ENCODE measurements around the gene CACNA1I. TPM values are rescaled to one million over a fixed set of nuclear protein-coding genes. Genes with fewer than 3 reads are reported as not detected.
"Not testable (repeated sequence)": the region's sequence is repeated elsewhere in the genome, so short reads cannot be mapped to it uniquely, and the experiment has no call there.

The CACNA1I gene
- total RNA-seq, 1 donor = not detected

DNA sequence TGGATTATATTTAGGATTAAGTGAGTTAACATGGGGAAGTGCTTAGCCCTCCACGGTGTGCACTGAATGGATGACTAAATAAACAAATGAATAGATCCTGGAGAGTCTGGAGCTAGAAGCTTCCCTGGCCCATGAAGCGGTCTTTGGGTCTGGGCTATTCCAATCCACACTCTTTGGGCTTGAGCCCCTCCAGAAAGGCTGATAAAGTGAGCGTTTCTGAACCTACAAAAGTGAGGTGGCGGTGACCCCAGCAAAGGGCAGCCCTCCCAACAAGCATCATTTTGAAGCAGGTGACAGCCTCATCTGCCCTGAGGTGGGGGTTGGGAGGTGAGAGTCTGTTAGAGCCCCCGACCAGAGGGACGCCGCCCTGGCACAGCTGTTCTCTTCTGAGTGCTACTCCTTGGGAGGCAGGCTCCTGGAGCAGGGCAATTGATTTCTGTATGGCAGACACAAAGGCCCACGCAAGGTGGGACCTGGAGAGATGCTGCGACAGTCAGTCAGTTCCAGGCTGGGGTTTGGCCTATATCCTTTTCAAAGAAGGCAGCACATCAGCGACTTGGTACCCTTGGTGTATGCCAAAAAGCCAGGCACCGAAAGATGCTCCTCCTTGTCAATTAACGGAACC lies 157.8 kb downstream of the CACNA1I start:
- no peak for DNase-seq (ENCODE audit: low read depth)
- TF ChIP-seq, protein P1, sequence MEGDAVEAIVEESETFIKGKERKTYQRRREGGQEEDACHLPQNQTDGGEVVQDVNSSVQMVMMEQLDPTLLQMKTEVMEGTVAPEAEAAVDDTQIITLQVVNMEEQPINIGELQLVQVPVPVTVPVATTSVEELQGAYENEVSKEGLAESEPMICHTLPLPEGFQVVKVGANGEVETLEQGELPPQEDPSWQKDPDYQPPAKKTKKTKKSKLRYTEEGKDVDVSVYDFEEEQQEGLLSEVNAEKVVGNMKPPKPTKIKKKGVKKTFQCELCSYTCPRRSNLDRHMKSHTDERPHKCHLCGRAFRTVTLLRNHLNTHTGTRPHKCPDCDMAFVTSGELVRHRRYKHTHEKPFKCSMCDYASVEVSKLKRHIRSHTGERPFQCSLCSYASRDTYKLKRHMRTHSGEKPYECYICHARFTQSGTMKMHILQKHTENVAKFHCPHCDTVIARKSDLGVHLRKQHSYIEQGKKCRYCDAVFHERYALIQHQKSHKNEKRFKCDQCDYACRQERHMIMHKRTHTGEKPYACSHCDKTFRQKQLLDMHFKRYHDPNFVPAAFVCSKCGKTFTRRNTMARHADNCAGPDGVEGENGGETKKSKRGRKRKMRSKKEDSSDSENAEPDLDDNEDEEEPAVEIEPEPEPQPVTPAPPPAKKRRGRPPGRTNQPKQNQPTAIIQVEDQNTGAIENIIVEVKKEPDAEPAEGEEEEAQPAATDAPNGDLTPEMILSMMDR (IDR thresholded peaks at IDR 0.05; ENCODE audit: insufficient read depth, low read depth, low read length) = no peak
- H3K4me3 ChIP-seq (ENCODE audit: low read depth, low read length) = no peak overlapping the region

DNA sequence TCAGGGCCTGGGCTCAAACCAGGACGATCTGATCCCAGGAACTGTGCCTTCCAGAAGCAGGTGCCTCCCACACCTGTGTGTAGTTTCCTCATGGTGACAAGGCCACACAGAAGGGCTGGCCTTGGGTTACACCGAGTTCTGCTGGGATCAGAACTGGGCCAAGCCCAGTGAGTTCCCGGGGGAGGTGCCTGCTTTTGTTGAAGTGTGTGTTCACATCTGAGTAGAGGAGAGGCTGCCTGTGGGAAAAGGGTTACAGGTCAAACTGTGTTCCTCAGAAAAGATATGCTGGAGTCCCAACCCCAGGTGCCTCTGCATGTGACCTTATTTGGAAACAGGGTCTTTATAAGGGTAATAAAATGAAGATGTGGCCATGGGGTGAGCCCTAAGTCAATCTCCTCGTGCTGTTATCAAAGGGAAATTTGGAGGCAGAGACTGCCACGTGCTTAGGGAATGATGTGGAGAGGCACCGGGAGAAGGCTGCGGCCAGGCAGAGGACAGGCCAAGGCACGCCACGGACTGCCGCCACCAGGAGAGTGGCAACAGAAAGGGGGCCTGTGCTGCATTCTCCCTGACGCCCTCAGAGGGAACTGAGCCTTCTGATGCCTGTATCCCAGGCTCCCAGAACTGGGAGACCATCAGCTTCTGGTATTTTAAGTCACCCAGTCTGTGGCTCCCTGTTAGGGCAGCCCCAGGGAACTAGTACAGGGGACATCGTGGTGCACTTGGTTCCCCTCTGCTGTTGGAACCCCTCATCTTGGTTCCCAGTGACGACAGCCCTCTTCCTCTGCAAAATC lies 158.8 kb downstream of the CACNA1I start:
- no peak for DNase-seq (ENCODE audit: low read depth)
- H3K4me3 ChIP-seq (ENCODE audit: low read depth, low read length) = no peak overlapping the region
- TF ChIP-seq, protein P1 (IDR thresholded peaks at IDR 0.05; ENCODE audit: insufficient read depth, low read depth, low read length) = no peak

DNA sequence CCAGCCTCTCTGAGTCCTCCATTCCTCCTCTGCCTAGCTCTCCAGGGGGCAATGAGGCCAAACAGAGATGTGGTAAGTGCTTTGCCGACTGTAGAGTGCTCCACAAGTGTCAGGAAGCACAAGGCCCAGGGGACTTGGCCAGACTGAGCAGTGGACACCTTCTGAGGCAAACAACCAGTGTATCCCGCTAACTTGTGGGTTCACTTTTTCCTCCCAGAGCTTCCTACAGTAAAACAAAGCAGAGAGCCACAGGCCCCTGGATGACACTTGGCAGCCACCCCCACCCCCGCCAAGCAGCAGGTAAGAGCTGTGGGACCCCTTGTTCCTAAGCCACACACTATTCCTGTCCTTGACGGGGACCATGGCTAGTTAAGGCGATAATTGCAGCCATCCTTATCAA lies 160.9 kb downstream of the CACNA1I start:
- TF ChIP-seq, protein P1 (IDR thresholded peaks at IDR 0.05; ENCODE audit: insufficient read depth, low read depth, low read length) = no peak
- no peak for DNase-seq (ENCODE audit: low read depth)
- H3K4me3 ChIP-seq (ENCODE audit: low read depth, low read length) = no peak overlapping the region

DNA sequence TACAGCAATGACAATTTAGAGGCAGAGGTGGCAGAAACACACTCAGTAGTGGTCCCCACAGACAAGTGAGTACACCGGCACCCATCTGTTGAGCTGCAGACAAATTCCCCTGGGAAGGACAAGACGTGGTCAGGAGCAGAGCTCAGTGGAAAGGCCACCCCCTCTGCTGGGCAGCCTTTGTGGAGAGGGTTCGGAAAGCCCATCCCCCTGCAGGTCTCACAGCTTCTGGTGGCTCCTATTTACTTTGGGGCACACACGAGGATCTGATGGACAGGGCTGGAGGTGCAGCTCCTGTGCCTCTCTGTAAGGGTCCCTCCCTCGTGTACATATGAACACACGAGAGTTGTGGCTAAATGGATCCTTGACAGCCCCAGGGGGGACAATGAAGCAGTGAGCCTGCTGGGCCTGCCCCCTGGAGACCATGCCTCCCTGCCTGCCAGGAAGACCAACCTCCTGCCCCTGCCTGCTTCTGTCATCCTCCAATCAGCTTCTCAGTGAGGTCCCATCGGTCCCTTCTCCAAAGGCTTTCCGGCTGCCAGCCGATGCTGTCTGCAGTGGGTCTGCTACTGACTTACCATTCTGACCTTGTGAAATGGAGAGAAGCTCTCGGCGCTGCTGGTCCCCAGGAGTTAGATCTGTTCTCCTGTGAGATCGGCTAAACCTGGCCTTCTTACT lies 161.5 kb downstream of the CACNA1I start:
- no peak for DNase-seq (ENCODE audit: low read depth)
- no peak overlapping the region for H3K4me3 ChIP-seq (ENCODE audit: low read depth, low read length)
- TF ChIP-seq, protein P1 (IDR thresholded peaks at IDR 0.05; ENCODE audit: insufficient read depth, low read depth, low read length) = no peak

DNA sequence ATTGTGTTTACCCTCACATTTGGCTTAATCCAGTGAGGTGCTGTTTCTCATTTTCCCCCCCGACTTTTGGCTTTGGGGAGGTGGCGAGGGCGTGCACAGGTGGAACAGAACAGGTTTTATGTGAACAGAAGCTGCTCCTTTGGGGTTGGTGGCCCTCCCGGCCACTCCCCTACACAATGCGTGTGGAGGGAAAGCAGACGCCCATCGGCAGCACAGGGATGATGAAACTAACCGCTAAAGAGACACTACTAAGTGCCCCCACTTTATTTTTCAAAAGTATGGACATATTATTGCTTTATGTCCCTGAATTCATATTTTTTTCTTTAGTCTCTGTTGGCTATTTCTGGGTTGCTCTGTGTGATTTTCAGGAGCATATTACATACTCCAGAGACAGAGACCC lies 162.1 kb downstream of the CACNA1I start:
- DNase-seq (ENCODE audit: low read depth) = no peak
- TF ChIP-seq, protein P1 (IDR thresholded peaks at IDR 0.05; ENCODE audit: insufficient read depth, low read depth, low read length) = no peak

DNA sequence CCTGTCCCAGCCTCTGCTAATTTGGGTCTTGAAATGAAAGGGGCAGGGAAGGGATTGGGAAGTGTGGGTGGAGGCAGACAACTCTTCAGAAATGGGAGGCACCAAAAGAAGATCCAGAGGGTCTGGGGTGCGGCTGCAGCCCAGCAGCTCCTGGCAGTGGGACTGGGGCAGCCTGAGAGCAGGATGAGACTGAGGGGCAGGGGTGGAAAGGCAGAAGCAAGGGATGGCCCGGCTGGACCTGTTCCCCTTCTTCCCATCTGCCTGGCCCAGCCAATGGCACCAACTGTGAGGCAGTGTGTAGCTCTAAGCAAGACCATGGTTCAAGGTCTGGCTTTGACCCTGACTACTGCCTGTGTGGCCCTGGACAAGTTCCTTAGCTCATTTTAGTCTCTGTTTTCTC lies 162.6 kb downstream of the CACNA1I start:
- no peak overlapping the region for H3K4me3 ChIP-seq (ENCODE audit: low read depth, low read length)
- no peak for DNase-seq (ENCODE audit: low read depth)
- TF ChIP-seq, protein P1 (IDR thresholded peaks at IDR 0.05; ENCODE audit: insufficient read depth, low read depth, low read length) = no peak

More for the DNA sequence above, 162.1 kb downstream of the CACNA1I start:
- H3K4me3 ChIP-seq (ENCODE audit: low read depth, low read length) = no peak overlapping the region

DNA sequence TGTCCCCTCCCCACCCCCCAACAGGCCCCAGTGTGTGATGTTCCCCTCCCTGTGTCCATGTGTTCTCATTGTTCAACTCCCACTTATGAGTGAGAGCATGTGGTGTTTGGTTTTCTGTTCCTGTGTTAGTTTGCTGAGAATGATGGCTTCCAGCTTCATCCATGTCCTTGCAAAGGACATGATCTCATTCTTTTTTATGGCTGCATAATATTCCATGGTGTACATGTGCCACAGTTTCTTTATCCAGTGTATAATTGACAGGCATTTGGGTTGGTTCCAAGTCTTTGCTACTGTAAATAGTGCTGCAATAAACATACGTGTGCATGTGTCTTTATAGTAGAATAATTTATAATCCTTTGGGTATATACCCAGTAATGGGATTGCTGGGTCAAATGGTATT lies 163.5 kb downstream of the CACNA1I start:
- not testable (repeated sequence) for DNase-seq (ENCODE audit: low read depth); H3K4me3 ChIP-seq (ENCODE audit: low read depth, low read length)

Measured in fibroblast of villous mesenchyme (primary cell).